Stimulated activated CD8-positive, alpha-beta memory T cell treated with anti-CD3 and anti-CD28 coated beads, Interleukin-12 subunit alpha, Interleukin-12 subunit beta, amount 100 ng/mL, for 4 hours (primary cell): ENCODE results near the gene MYORG.

Experiments used
- DNase-seq: peaks from one replicate; pipeline ENCODE4 v3.0.0-alpha.2; 2020; ENCODE audit warnings: low read depth

Gene MYORG

GRCh38 chr9:34376596-34377403, at the start of gene MYORG:
TSS of gene MYORG (minus strand) at chr9:34376898. CDS start at chr9:34372943, 3,955 bp downstream.
- DNase-seq: peak; percentile 94

- no peak for DNase-seq
Measured at GRCh38 chr9:34419716-34420504, 43.2 kb upstream of the MYORG start.

- no peak for DNase-seq
Measured at GRCh38 chr9:34417734-34418133, 41.0 kb upstream of the MYORG start.

GRCh38 chr9:34413231-34413852, 36.6 kb upstream of the MYORG start:
- no peak for DNase-seq

GRCh38 chr9:34412336-34412735, 35.6 kb upstream of the MYORG start:
- no peak for DNase-seq

DNA sequence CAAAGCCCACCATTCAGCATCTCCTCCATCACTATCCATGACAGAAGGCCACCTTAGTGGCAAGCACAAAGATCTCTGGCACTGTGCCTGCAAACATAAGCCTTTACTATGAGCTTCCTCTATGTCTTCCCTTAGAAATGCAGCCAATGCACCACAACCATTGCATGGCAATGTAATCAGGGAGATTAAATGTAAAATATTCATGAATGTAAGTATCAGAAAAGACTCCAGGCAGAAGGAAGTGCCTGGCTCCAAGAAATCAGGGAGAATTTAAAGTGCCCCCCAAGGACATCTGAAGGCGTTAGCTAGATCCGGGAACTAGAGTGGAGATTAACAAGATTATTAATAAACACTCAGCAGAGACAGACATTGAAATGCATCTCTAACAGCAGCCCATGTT, 32.5 kb upstream of the MYORG start:
- no peak for DNase-seq

DNA sequence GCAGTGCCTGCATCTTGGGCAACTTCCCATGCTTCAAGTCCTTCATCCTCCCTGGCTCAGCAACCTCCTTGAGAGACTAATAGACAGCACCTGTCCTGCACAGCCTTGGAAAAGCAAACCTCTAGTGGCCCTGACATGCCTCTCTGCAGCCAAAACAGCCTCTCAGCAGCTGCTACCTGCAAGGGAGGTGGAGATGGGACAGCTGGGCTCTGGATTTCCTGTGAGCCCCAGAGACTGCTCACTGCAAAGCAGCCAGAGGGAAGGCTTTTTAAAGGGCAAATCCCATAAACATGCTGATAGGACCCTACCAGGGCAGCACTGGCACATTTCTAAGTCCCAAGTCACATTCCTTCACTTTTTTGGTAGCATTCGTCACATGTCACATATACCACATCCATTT, 31.5 kb upstream of the MYORG start:
- no peak for DNase-seq

DNA sequence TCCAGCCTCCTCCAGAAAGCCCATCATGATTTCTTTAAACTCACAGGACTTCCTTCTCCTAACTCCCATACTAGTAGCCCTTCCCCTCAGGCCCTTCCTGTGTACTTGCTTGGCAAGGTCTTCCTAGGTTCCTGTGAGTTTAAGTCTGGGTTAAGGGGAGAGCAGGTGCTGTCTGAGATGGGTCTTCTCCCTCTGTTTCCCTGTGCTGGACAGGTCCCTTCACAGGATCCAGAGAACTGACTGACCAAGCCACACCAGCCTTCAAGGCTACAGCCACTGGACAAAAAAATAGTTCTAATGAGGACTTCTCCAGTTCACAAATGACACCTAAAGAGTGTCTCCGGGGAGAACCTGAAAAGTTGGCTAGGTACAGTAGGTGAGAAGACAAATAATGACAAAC, 29.5 kb upstream of the MYORG start:
- DNase-seq: no peak

DNA sequence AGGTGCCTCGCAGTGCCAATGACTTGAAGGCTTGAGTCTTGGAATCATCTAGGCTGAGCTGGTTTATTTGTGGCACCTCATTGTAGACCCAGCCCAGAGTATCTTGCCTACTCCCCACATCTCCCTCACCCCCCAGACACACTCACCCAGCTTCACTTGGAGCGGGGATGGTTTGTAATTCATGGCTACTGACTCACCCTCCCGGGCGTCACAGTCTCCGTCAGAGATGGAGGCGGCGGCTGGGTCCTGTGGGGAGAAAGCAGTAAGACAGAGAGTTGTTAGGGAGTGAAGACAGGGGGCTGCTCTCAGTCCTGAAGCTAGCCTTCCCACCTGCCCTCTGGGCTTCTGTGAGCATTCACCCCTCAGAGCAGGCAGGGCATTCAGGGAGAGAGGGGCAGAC, 29.0 kb upstream of the MYORG start:
- DNase-seq: no peak

DNA sequence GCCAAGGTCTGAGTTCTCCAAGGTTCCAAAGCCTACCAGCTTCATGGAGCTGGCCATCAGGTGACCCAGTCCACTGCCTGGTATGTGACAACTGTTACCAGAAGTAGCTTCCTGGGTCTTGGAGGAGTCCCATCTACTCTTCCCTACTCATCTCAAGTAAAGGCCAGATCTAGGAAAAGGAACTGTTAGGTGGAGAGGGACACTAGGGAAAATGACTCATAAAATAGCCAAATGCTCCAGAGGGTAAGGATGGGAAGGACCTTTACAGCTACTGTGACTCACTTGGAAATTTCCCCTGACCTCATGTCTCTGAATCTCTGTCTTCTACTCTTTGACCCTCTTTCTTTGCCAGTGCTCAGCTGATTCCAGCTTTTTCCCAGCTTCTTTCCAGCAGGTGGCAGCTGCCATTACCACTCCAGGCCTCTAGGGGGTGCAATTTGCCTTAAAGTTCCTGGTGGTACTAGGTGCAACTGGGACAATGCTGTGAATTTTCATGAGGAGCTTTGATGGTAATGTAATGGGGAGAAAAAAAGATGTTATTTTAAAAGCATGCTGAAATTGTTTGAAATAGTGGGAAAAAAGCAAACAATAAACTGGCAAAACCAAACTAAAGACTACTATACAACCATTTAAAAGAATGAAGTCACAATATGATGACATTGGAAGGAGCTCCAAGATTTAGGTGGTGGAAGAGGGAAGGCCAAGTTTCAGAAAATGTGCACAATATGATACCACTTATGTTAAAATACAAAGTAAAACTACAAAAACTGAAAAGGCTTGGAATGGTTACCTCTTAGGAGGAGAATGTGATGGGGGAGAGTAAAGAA, 27.1 kb upstream of the MYORG start:
- DNase-seq: no peak

GRCh38 chr9:34400686-34401602, 24.2 kb upstream of the MYORG start:
- DNase-seq: no peak

DNA sequence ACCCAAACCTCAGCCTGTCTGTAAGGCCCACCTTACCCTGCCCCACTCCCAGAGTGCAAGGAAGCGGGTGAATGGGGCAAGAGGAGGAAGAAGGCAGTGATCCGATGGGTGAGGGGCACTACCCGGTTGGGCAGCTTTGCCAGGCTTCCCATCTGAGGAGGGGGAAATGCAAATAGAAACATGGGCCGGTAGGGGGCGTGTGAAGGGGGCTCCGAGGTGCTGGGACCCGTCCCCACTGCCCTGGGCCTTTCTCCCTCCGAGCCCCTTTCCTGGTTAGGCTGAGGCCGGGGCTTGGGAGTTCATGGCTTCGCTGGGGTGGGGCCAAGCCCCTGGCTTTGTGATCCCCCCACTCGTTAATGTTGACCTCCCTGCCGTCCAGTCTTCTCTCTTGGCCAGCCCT, 23.6 kb upstream of the MYORG start:
- DNase-seq: no peak

DNA sequence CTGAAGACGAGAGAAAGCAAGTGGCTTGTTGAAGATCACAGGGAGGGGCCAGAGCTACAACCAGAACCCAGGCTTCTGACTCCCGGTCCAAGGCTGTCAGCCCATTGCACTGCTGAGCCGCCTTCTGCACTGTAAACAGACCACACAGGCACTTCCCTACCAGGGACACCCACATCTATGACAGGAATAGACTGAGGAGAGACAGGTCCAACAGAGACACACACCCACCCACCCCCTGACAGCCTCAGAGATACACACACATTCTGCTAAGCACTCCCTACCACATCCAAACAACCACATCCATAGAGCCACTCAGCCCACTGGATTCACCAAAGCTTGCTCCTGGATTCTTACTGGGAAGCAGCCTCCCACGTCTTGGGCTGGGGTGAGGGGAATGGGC, 23.0 kb upstream of the MYORG start:
- no peak for DNase-seq

GRCh38 chr9:34398875-34399274, 22.2 kb upstream of the MYORG start:
- no peak for DNase-seq

DNA sequence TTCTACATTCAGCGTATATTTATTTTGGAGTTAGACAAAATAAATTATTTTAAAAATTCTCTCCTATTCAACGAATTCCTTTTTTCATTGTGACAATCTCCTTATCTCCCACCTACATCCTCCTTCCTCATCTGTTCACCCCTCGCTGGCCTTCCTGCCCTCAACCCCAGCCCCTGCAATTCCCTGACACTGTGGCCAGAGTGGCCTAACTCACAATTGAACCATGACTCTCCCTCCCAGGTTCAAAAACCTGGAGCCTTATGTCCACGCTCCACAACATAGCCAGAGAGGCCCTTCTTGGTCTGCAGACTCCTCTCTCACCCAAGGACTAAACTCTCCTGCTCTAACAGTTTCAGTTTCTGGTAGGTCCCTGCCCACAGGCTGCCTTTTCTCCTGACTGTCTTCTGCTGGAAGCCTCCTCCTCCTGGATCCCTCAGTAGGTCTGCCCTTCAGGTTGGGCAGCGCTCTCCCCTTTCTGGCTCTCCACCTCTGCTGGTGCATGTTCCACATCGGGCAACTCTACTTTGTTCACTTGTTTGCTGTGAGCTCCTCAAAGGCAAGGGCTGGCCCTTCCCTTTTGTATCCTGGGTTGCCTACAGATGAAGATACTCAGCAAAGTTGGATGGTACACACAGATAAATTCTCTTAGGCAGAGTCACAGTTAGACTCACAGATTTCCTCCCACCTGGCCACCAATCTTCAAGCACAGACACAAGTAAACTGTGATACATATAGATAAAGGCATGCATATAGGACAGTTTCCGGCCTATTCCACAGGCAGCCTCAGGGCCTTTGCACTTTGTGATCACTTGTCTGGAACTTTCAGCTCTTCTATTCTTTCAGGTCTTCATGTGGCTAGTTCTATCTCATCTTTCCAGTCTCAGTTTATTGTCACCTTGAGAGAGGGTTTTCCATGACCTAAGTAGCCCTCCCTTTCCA, 19.8 kb upstream of the MYORG start:
- no peak for DNase-seq

- no peak for DNase-seq
Measured at GRCh38 chr9:34392511-34392910, 15.8 kb upstream of the MYORG start.

DNA sequence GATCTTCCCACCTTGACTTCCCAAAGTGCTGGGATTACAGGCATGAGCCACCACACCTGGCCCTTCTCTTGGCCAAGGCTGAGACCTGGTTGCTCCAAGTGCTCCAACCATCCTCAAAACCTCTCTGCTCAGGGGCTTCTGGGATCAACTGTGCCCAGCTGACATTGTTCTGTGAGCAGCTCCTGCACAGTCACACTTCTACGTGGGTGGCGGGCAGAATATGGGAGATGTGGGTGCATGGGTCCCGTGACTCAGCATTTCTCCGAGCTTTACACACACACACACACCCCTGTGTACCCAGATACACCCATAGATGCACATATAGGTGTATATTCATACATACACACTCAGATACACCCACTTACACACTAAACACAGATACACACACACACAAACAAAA, 10.5 kb upstream of the MYORG start:
- no peak for DNase-seq

DNA sequence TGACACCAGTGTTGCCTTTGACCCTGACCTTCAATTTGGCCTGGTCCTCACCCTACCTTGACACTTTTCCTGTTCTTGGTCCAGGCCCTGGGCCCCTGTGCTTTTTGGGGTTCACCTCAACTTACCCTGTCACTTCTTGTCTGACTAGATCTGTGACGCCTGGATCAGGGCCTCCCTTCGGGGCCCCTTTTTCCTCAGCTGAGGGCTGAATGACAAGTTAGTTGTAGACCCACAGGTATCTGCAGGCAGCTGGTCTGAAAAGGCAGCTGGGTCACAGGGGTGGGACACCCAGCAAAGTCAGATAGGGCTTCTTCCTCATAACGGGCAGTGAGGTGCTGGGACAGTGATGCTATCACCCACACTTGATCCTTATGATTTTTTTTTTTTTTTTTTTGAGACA, 10.0 kb upstream of the MYORG start:
- DNase-seq: no peak

GRCh38 chr9:34385561-34386230, 9.0 kb upstream of the MYORG start:
- DNase-seq: no peak
